GM18951 (cell line): ENCODE results near the gene SLC52A1.

ENCODE experiments used
- POLR2A ChIP-seq: IDR thresholded peaks from 4 replicates; pipeline ENCODE4 v1.6.1; 2011; ENCODE audit warnings: mild to moderate bottlenecking; ENCODE audit not compliant: insufficient read length, insufficient read depth; ENCODE audit errors: extremely low read depth
- in situ Hi-C: fragments of 300-500 bp; cut with MboI; formaldehyde crosslinking; loops from one replicate; pipeline ENCODE4 v1.12.0; 2022; ENCODE audit warnings: low sequenced_read_pairs, mixed read lengths, inconsistent platforms; ENCODE audit not compliant: unreplicated experiment

Gene SLC52A1

GRCh38 chr17:5022171-5022711 is 13.0 kb downstream of the SLC52A1 start:
- no peak for TF ChIP-seq POLR2A
- in situ Hi-C loops = no loop called here

GRCh38 chr17:5020502-5021023 is 14.7 kb downstream of the SLC52A1 start:
- in situ Hi-C loops = no loop called here
- no peak for TF ChIP-seq POLR2A

- TF ChIP-seq POLR2A = no peak
- in situ Hi-C loops = no loop called here
Observed at GRCh38 chr17:5019475-5019956, 15.7 kb downstream of the SLC52A1 start.

- TF ChIP-seq POLR2A = no peak
- in situ Hi-C loops = no loop called here
Observed at GRCh38 chr17:5014357-5014756, 20.9 kb downstream of the SLC52A1 start.

GRCh38 chr17:5011928-5012327 is 23.3 kb downstream of the SLC52A1 start:
- in situ Hi-C loops = no loop called here
- no peak for TF ChIP-seq POLR2A

- in situ Hi-C loops = no loop called here
Observed at GRCh38 chr17:5003214-5003867, 31.9 kb downstream of the SLC52A1 start.

GRCh38 chr17:5002121-5002788 is 33.0 kb downstream of the SLC52A1 start:
- no peak for TF ChIP-seq POLR2A
- in situ Hi-C loops = no loop called here

More at GRCh38 chr17:5003214-5003867, 31.9 kb downstream of the SLC52A1 start:
- no peak for TF ChIP-seq POLR2A

GRCh38 chr17:5000237-5000639 is 35.0 kb downstream of the SLC52A1 start:
- in situ Hi-C loops = no loop called here
- no peak for TF ChIP-seq POLR2A

GRCh38 chr17:4999430-5000093 is 35.7 kb downstream of the SLC52A1 start:
- in situ Hi-C loops = no loop called here
- TF ChIP-seq POLR2A = no peak

GRCh38 chr17:4998732-4999429 is 36.3 kb downstream of the SLC52A1 start:
- peak; percentile 26 for TF ChIP-seq POLR2A
- in situ Hi-C loops = no loop called here

GRCh38 chr17:4998027-4998731 is 37.0 kb downstream of the SLC52A1 start:
- in situ Hi-C loops = no loop called here
- peak; percentile 49 for TF ChIP-seq POLR2A
